ENCODE measurements around the gene PTGR1.

PTGR1 gene

GRCh38 chr9:111529787-111530186, 69.7 kb downstream of the PTGR1 start:
- Mint-ChIP-seq H3K36me3 (ENCODE audit: low read depth) (peaks cover 65% of the 10 kb centered on the region), H3K4me1 (peaks cover 9% of the 10 kb centered on the region), H3K27ac (no peak overlapping the region)

GRCh38 chr9:111527347-111527746, 72.1 kb downstream of the PTGR1 start:
- no peak for TF ChIP-seq CTCF (IDR thresholded peaks at IDR 0.05; ENCODE audit: unreplicated experiment in 3 of 3)
- H3K4me1 Mint-ChIP-seq, result peaks cover 14% of the 10 kb centered on the region
- no peak overlapping the region for H3K27ac Mint-ChIP-seq
- peaks cover 5% of the 10 kb centered on the region for H3K9me3 Mint-ChIP-seq
- H3K4me3 Mint-ChIP-seq, result no peak overlapping the region
- H3K36me3 Mint-ChIP-seq (ENCODE audit: low read depth), result peaks cover 41% of the 10 kb centered on the region
- peaks cover 14% of the 10 kb centered on the region for H3K27me3 Mint-ChIP-seq (ENCODE audit: low read depth)

More at GRCh38 chr9:111529787-111530186, 69.7 kb downstream of the PTGR1 start:
- Mint-ChIP-seq H3K4me3 (no peak overlapping the region), H3K27me3 (ENCODE audit: low read depth) (peaks cover 14% of the 10 kb centered on the region), H3K9me3 (peaks cover 21% of the 10 kb centered on the region)
- TF ChIP-seq CTCF (IDR thresholded peaks at IDR 0.05; ENCODE audit: unreplicated experiment in 3 of 3), result no peak

GRCh38 chr9:111525056-111525977, 74.1 kb downstream of the PTGR1 start, which contains the start of gene ZNF483:
TSS of gene ZNF483 (plus strand) at chr9:111525179. CDS start at chr9:111527396, 2,217 bp downstream.
- Mint-ChIP-seq H3K9me3 (peaks cover 3% of the 10 kb centered on the region), H3K36me3 (ENCODE audit: low read depth) (peaks cover 24% of the 10 kb centered on the region), H3K4me3 (peak within 1 kb of the TSS; percentile 90 to 94 (median 93)), H3K4me1 (peaks cover 14% of the 10 kb centered on the region), H3K27ac (peak within 1 kb of the TSS in 2 of 3 experiments; percentile 21 to 71), H3K27me3 (ENCODE audit: low read depth) (peaks cover 14% of the 10 kb centered on the region)
- no peak for TF ChIP-seq CTCF (IDR thresholded peaks at IDR 0.05; ENCODE audit: unreplicated experiment in 3 of 3)

- H3K36me3 Mint-ChIP-seq (ENCODE audit: low read depth), result peaks cover 19% of the 10 kb centered on the region
- peaks cover 19% of the 10 kb centered on the region for H3K27me3 Mint-ChIP-seq (ENCODE audit: low read depth)
- H3K4me3 Mint-ChIP-seq, result peak overlapping the region; percentile 90 to 94 (median 93)
- H3K9me3 Mint-ChIP-seq, result peaks cover 3% of the 10 kb centered on the region
- TF ChIP-seq CTCF (IDR thresholded peaks at IDR 0.05; ENCODE audit: unreplicated experiment in 3 of 3), result no peak
- peaks cover 14% of the 10 kb centered on the region for H3K4me1 Mint-ChIP-seq
- peak overlapping the region in 2 of 3 experiments; percentile 21 to 71 for H3K27ac Mint-ChIP-seq
Observed at GRCh38 chr9:111524731-111525055, 74.8 kb downstream of the PTGR1 start.

- no peaks in the 10 kb centered on the region for H3K4me1 Mint-ChIP-seq
- H3K27ac Mint-ChIP-seq, result no peak overlapping the region
- H3K9me3 Mint-ChIP-seq, result peaks cover 14% of the 10 kb centered on the region
- H3K36me3 Mint-ChIP-seq (ENCODE audit: low read depth), result no peaks in the 10 kb centered on the region
- no peak overlapping the region for H3K4me3 Mint-ChIP-seq
- TF ChIP-seq CTCF (IDR thresholded peaks at IDR 0.05; ENCODE audit: unreplicated experiment in 3 of 3), result no peak
- H3K27me3 Mint-ChIP-seq (ENCODE audit: low read depth), result peaks cover 8% of the 10 kb centered on the region
Observed at GRCh38 chr9:111516061-111516465, 83.4 kb downstream of the PTGR1 start.
